HG03558 (cell line): Measurements from ENCODE around the gene SLC6A12.
"Not testable (repeated sequence)": the region's sequence is repeated elsewhere in the genome, so short reads cannot be mapped to it uniquely, and the experiment has no call there.

Experiments
- ATAC-seq: cut with Tn5 transposase; IDR thresholded peaks from one replicate; pipeline ENCODE4 v1.9.1; 2021; ENCODE audit warnings: moderate number of reproducible peaks; ENCODE audit not compliant: unreplicated experiment; ENCODE audit errors: extremely low read depth

Gene SLC6A12

GRCh38 chr12:202081-202731, 11.8 kb downstream of the SLC6A12 start:
- ATAC-seq, result no peak

DNA sequence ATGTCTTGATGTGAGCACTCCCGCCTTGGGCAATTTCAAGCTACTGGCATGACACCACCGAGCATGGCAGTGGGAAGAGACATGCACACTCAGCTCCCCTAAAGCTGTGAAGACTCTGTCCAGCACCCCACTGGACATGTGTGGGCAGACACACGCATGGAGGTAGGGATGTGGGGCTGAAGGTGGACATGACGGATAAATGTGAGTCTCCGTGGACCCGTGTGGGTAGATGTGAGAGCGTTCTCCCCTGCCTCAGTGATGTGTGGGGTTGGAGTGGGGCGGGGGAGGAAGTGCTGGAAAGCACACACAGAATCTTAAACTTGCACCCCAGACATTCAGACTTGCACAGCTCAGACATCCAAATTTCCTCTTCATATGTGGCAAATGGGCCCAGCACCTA, 12.6 kb downstream of the SLC6A12 start:
- ATAC-seq, result no peak

DNA sequence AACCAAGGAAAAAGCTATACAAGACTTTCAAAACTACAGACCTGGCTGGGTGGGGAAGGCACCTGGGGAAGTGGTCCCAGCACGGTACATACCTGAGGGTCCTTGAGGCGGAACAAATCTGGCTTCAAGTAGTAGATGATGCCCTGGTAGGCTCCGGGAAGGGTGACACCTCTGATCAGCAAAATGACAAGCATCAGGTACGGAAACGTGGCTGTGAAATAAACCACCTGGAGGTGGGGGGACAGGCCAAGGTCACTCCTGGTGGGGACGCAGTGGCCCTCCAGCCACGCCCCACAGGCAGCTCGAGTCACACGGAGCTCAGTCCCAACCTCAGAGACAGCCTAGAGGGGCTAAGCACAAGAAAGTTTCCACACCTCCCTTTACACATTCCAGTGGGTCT, 15.3 kb downstream of the SLC6A12 start:
- no peak for ATAC-seq

GRCh38 chr12:197911-198695, 15.9 kb downstream of the SLC6A12 start:
- ATAC-seq, result no peak

DNA sequence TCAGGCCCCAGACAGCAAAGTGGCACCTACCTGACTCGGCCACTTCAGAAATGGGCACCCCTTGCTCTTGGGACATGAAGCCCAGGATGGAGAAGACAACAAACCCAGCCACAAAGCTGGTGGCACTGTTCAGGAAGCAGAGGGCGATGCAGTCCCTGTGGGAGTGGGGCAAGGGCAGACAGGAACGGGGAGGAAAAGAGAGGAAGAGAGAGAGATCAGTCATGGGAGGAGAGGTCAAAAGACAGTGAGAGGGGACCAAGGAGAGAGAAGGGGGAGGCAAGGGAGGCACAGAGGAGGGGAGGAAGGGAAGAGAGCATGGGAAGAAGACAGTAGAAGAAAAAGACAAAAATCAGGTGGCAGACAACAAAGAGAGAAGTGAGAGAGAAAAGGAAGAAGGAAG, 16.6 kb downstream of the SLC6A12 start:
- no peak for ATAC-seq

GRCh38 chr12:196436-196835, 17.5 kb downstream of the SLC6A12 start:
- ATAC-seq, result no peak

- ATAC-seq, result no peak
These were observed 18.0 kb downstream of the SLC6A12 start for GRCh38 chr12:195951-196350.

DNA sequence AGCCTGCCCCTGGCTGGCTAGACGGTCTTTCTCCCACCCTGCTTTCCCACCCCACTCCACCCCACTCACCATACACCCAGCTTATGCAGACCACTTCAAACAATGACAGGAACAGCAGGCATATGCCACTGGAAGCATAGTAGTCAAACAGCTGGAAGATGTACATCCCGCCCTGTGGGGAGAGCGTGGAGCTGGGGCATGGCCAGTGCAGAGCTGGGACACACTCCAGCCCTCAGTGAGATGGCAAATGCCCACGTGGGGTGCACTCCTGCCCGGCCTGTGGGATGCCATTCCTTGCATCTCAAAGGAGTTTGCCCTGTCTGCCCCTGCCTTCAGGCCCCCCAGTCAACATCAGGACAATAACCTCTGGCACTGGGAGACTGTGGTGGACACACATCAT, 18.8 kb downstream of the SLC6A12 start:
- ATAC-seq, result no peak

DNA sequence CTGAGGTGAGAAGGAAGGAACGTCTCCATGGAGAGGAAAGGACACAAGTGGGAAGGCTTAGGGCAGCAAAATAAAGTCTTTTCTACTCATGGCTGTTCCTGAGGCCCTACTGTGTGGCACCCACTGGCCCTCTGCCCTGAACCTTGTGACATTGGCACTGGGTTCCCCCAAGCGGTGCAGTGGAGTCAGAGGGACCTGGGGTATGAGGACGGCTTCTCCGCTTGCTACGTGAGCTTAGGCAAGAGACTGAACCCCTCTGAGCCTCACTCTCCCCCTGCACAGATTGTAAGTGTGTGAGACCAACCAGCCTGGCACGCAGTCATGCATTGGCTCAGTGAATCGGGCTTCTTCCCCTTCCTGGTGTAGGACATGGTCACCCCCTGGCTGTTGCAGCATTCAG, 19.7 kb downstream of the SLC6A12 start:
- no peak for ATAC-seq

- ATAC-seq, result no peak
These were observed 20.7 kb downstream of the SLC6A12 start for GRCh38 chr12:193261-193660.

GRCh38 chr12:191541-191940, 22.4 kb downstream of the SLC6A12 start:
- ATAC-seq, result no peak

- no peak for ATAC-seq
These were observed 23.1 kb downstream of the SLC6A12 start for GRCh38 chr12:190881-191280.

- ATAC-seq, result no peak
These were observed 24.4 kb downstream of the SLC6A12 start for GRCh38 chr12:189622-189962.

- ATAC-seq, result no peak
These were observed 24.9 kb downstream of the SLC6A12 start for GRCh38 chr12:188910-189621.

DNA sequence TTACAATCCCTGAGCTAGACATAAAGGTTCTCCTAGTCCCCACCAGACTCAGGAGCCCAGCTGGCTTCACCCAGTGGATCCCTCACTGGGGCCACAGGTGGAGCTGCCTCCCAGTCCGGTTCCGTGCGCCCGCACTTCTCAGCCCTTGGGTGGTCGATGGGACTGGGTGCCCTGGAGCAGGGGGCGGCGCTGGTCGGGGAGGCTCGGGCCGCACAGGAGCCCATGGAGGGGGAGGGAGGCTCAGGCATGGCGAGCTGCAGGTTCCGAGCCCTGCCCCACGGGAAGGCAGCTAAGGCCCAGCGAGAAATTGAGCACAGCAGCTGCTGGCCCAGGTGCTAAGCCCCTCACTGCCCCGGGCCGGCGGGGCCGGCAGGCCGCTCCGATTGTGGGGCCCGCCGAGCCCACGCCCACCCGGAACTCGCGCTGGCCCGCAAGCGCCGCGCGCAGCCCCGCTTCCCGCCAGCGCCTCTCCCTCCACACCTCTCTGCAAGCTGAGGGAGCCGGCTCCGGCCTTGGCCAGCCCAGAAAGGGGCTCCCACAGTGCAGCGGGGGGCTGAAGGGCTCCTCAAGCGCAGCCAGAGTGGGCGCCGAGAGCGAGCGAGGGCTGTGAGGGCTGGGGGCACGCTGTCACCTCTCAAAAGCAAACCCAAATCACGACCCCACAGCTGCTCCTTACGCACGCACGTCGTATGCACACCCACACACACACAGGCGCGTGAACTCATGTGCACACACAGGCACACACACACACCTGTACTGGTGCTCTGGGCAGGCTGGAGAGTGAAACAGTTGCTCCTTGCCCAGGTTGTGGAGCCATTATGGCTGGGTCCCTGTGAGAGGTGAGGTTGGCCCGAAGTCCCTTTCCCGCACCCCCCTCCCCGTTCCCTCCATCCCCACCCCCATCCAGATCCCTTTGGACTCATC, 25.7 kb downstream of the SLC6A12 start:
- not testable (repeated sequence) for ATAC-seq

GRCh38 chr12:186006-186625, 27.8 kb downstream of the SLC6A12 start:
- ATAC-seq, result no peak

DNA sequence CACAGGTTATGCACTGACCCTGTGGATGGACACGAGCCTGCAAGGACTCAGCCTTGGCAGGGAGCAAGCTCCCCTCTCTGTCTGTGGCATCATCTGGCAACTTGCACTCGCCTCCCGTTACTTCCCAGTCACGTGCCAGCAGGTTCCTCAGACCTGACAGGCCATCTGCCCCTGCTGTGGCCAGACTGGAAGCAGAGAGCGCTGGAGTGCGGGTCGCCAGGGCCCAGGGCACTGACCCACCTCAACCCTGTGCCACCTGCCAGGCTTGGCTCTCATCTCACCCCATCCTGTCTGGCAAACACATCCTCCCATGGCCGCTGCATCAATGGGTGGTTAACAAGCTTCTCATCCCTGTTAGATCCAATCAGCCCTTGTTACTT, 28.4 kb downstream of the SLC6A12 start:
- no peak for ATAC-seq

GRCh38 chr12:184811-185575, 29.0 kb downstream of the SLC6A12 start:
- no peak for ATAC-seq

DNA sequence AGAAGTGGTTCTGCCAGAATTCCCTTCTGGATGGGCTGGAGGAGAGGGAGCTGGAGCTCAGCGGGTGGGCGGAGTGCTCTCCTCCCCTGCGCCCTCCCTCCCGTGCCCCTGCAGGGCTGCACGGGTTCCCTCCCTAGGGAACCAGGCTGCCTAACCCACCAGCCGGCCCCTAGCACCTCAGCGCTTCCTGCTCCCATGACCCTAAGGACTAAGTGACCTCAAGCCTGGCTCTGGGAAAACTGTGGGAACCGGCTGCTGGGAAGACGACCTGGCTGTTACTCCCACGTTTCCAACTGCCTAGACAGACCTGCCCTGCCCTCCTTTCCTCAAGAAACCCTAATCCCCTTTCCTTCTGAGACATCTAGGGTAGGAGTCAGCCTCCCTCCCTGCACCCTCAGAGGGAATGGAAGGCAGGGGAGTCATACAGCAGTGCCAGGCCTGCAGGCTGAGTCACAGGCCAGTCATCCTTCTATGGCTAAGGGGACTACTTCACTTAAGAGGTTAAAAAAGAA, 31.5 kb downstream of the SLC6A12 start:
- ATAC-seq, result no peak
